Right lobe of liver (tissue), 6 donors: ENCODE measurements around the gene TBC1D10A. TPM values are rescaled to one million over a fixed set of nuclear protein-coding genes. Genes with fewer than 3 reads are reported as not detected.

ENCODE experiments used
- ATAC-seq, 4 donors: fragments of 200-7000 bp; cut with Tn5 transposase; one replicate each; pipeline ENCODE4 v1.9.1; 2020; ENCODE audit warnings: mild to moderate bottlenecking in 4 of 4, moderate library complexity in 4 of 4
- DNase-seq, 3 donors: peaks; one replicate each; pipeline ENCODE4 v3.0.0-alpha.2; 2020
- H3K27ac ChIP-seq, 3 donors: fragments of 200-600 bp; one replicate each; pipeline ENCODE4 v1.8.0; 2022
- H3K27me3 ChIP-seq, 2 donors: fragments of 200-600 bp; one replicate each; pipeline ENCODE4 v1.8.0; 2022
- H3K36me3 ChIP-seq, 4 donors: fragments of 200-600 bp; sonication (generic) in 1 of 4; one replicate each; pipeline versions ENCODE4 v1.5.1 to v1.8.0; 2017 to 2022; ENCODE audit warnings: control low read depth in 1 of 4
- H3K4me1 ChIP-seq, 4 donors: fragments of 200-600 bp; sonication (generic) in 1 of 4; one replicate each; pipeline versions ENCODE4 v1.5.1 to v1.8.0; 2017 to 2022; ENCODE audit warnings: control low read depth in 1 of 4
- H3K4me3 ChIP-seq, 3 donors: fragments of 200-600 bp; one replicate each; pipeline ENCODE4 v1.8.0; 2022
- H3K9me3 ChIP-seq, 4 donors: fragments of 200-600 bp; sonication (generic) in 1 of 4; one replicate each; pipeline versions ENCODE4 v1.5.1 to v1.8.0; 2017 to 2022; ENCODE audit warnings: control low read depth in 1 of 4
- POLR2A ChIP-seq: fragments of 450-650 bp; IDR thresholded peaks from one replicate; pipeline ENCODE4 v1.6.1; 2017; ENCODE audit warnings: antibody characterized with exemption, mild to moderate bottlenecking
- WGBS: methylation state at CpG from one replicate; pipeline ENCODE4 v1.1.6; 2018; ENCODE audit warnings: low coverage, low lambda C conversion rate; ENCODE audit not compliant: insufficient coverage; ENCODE audit errors: missing lambda C conversion rate; 5-methylcytosine and 5-hydroxymethylcytosine counted together
- intact Hi-C, 2 donors: fragments of 100-400 bp; cut with DNase I; formaldehyde crosslinking; loops; one replicate each; pipeline versions ENCODE4 v1.11.2 to v1.14.1; 2022
- long read RNA-seq: library from polyadenylated mRNA; unstranded; transcript quantifications from one replicate; pipeline ENCODE4 v2.0.0, GENCODE V29; 2019
- total RNA-seq, 6 experiments: library from RNA; depleted of rRNA in 2 of 6; stranded (reverse); fragments of >200 nt in 2 of 6; fragmentation: NEBNext Ultra II Directional in 3 of 6; extraction: Animal tissue kit (Norgen Biotek cat#: 25700) in 3 of 6; gene quantifications; one replicate each; pipeline versions ENCODE4 v1.1.0 to v1.2.4, GENCODE V29; 2016 to 2023
- TF ChIP-seq, protein P1 (sequence below), 4 donors: fragments of 200-600 bp in 3 of 4; fragments of 450-650 bp in 1 of 4; IDR thresholded peaks; one replicate each; pipeline versions ENCODE4 v1.5.1 to v1.8.0; 2016 to 2022; ENCODE audit warnings: antibody characterized with exemption in 4 of 4, mild to moderate bottlenecking in 2 of 4
- donor health status: DM: no; HTN: yes; CAD: no.
- donor health status: DM: no; HTN: no; CAD: no.
- donor health status: DM: no; HTN: no; CAD: no.
- donor health status: DM: no; HTN: yes; CAD: no.
- donor health status: DM: no; HTN: yes; CAD: no.

The TBC1D10A gene, protein sequence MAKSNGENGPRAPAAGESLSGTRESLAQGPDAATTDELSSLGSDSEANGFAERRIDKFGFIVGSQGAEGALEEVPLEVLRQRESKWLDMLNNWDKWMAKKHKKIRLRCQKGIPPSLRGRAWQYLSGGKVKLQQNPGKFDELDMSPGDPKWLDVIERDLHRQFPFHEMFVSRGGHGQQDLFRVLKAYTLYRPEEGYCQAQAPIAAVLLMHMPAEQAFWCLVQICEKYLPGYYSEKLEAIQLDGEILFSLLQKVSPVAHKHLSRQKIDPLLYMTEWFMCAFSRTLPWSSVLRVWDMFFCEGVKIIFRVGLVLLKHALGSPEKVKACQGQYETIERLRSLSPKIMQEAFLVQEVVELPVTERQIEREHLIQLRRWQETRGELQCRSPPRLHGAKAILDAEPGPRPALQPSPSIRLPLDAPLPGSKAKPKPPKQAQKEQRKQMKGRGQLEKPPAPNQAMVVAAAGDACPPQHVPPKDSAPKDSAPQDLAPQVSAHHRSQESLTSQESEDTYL
- total RNA-seq, result 10 to 100 TPM in 3 of 6 experiments, 1 to 10 TPM in 3; 6.6 to 12.6 (median 10.0) TPM
- long read RNA-seq, partial matches to known transcripts, result 1 of 5 reads
- long read RNA-seq, other reads (novel, unspliced or antisense), result 1 of 5 reads

DNA sequence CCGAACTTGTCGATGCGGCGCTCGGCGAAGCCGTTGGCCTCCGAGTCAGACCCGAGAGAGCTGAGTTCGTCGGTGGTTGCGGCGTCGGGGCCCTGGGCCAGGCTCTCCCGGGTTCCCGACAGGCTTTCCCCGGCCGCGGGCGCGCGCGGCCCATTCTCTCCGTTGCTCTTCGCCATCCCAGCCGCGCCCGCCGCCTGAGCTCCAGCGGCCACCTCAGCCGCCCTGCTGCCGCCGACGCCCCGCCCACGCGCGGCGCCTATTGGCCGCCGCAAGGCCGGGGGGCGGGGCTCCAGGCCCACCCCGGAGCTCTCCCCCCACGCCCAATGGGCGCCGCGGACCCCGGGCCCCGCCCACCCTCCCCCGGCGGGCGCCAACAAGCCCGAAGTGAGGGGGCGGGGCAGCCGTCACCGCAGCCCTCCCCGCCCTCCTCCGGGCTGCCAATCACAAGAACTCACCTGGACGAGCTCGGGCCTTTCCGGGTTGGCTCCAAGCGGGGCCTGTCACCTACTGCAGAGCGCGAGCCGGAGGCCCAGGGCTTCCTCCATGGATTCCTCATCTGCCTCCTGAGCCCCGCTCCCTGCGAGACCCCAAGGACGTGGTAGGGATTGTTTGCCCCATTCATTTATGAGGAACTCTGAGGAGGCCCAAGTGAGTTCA lies at the start of gene TBC1D10A:
TSS of gene TBC1D10A (minus strand) at position 236 of the 657 bp plus-strand sequence. CDS start at position 176, 60 bp downstream.
- Histone ChIP-seq H3K27ac (peak within 1 kb of the TSS; percentile 59 to 78 (median 63)), H3K36me3 (peaks cover 0 to 8% (median 2%) of the 10 kb centered on the region in 4 donors), H3K4me1 (peaks cover 0 to 46% (median 17%) of the 10 kb centered on the region in 4 donors), H3K9me3 (no peaks in the 10 kb centered on the region), H3K27me3 (no peaks in the 10 kb centered on the region), H3K4me3 (peak within 1 kb of the TSS; percentile 88 to 97 (median 95))
- ATAC-seq (peak; percentile 90 to 94 (median 92)), DNase-seq (peak; percentile 94 to 95 (median 95))
- WGBS, result 0% methylated on average over 1 of the region's 69 CpGs
- peak; percentile 86 for TF ChIP-seq POLR2A
- TF ChIP-seq, protein P1, sequence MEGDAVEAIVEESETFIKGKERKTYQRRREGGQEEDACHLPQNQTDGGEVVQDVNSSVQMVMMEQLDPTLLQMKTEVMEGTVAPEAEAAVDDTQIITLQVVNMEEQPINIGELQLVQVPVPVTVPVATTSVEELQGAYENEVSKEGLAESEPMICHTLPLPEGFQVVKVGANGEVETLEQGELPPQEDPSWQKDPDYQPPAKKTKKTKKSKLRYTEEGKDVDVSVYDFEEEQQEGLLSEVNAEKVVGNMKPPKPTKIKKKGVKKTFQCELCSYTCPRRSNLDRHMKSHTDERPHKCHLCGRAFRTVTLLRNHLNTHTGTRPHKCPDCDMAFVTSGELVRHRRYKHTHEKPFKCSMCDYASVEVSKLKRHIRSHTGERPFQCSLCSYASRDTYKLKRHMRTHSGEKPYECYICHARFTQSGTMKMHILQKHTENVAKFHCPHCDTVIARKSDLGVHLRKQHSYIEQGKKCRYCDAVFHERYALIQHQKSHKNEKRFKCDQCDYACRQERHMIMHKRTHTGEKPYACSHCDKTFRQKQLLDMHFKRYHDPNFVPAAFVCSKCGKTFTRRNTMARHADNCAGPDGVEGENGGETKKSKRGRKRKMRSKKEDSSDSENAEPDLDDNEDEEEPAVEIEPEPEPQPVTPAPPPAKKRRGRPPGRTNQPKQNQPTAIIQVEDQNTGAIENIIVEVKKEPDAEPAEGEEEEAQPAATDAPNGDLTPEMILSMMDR (IDR thresholded peaks at IDR 0.05), result no peak
- intact Hi-C loops, result no loop called here

DNA sequence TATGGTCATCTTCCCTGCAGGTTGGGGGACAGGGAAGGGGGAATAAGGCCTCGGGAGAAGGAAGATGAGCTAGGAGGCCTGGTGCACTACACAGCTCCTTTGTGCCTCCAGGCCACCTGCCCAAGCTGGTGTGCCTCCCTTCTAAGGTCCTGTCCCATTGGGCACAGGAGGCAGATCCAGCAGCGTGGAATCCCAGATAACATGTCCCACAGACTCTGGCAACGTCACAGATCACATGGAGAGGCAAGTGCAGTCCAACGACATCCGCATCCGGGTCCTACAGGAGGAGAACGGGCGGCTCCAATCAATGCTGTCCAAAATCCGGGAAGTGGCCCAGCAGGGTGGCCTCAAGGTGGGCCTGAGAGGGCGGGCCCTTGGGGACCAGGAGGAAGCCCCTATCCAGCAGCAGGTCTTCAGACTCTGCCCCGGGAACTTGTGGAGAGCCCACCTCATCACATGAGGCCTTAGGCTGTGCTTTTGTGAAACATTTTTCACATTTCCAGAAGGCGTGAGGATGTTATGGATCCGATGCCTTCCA lies 48.6 kb upstream of the TBC1D10A start:
- no peak for TF ChIP-seq POLR2A
- TF ChIP-seq, protein P1 (IDR thresholded peaks at IDR 0.05), result no peak
- WGBS, result 92% methylated on average over 7 of the region's 13 CpGs
- Histone ChIP-seq H3K36me3 (no peaks in the 10 kb centered on the region), H3K4me3 (no peak overlapping the region), H3K9me3 (no peaks in the 10 kb centered on the region), H3K27me3 (no peaks in the 10 kb centered on the region), H3K4me1 (no peaks in the 10 kb centered on the region), H3K27ac (no peak overlapping the region)
- no peak for ATAC-seq
- DNase-seq, result no peak
- intact Hi-C loops, result no loop called here

DNA sequence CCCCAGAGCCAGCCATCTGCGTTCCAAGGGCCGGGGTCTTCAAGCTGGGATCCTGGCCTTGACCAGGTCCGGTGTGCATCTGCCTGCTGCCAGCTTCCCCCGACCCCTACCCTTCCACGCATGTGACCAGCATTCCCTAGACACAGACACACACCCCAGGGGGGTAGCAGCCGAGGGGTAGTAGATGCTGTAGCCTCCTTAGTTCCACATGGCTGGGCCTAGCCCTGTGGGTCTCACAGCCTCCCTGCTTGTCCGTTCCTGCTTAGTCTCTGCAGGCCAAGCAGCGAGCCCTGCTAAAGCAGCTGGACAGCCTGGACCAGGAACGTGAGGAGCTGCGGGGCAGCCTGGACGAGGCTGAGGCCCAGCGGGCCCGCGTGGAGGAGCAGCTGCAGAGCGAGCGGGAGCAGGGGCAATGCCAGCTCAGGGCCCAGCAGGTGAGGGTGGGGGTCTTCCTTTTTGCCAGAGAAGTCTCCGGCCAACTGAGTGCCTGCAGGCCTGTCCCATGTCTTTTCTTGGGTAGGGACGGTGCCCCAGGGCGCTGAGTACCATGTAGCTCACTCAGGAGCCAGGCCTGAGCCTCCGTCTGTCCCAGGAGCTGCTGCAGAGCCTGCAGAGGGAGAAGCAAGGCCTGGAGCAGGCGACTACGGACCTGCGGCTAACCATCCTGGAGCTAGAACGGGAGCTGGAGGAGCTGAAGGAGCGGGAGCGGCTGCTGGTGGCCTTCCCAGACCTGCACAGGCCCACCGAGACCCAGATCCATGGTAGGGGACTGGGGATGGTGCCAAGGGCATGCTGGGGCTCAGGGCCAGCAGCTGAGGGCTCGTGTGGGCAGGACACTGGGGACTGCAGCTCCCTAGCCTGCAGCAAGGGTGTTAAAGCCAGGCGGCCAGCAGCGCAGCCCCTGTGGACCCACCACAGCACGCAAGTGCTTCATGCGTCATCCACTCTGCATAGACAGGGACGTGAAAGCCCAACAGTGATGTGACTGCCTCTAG lies 46.9 kb upstream of the TBC1D10A start:
- TF ChIP-seq, protein P1 (IDR thresholded peaks at IDR 0.05), result no peak
- TF ChIP-seq POLR2A, result no peak
- ATAC-seq (no peak), DNase-seq (no peak)
- intact Hi-C loops, result no loop called here
- Histone ChIP-seq H3K4me1 (no peaks in the 10 kb centered on the region), H3K9me3 (no peaks in the 10 kb centered on the region), H3K36me3 (no peaks in the 10 kb centered on the region), H3K27ac (no peak overlapping the region), H3K27me3 (no peaks in the 10 kb centered on the region), H3K4me3 (no peak overlapping the region)
- 90% methylated on average over 8 of the region's 33 CpGs for WGBS

DNA sequence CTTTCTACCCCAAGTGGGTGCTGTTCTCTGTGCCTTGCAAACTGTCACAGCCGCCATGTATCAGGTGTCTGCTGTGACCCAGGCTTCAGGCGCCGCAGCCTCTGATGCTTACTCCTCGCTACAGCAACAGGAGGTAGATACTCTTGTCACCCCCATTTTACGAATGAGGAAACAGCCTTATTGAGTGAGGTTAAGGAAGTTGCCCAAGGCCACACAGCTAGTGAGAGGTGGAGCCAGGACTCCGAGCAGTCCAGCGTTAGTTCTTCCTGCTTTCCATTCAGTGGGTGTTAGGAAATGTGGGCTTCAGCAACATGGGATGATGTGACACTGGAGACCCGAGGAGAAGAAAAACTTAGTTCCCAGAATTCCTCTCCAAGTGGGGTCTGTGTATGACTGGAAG lies 46.2 kb upstream of the TBC1D10A start:
- Histone ChIP-seq H3K27ac (no peak overlapping the region), H3K4me1 (no peaks in the 10 kb centered on the region), H3K36me3 (no peaks in the 10 kb centered on the region), H3K27me3 (no peaks in the 10 kb centered on the region), H3K9me3 (no peaks in the 10 kb centered on the region), H3K4me3 (no peak overlapping the region)
- peak in 3 of 4 donors; percentile 23 to 52 (median 34) for ATAC-seq
- DNase-seq, result no peak
- TF ChIP-seq, protein P1 (IDR thresholded peaks at IDR 0.05), result no peak
- TF ChIP-seq POLR2A, result no peak
- WGBS, result no CpG with 5 or more reads among the region's 8 CpGs
- intact Hi-C loops, result no loop called here
